HL-60 (cell line): ENCODE results near the gene ORAI3.
A peak's percentile ranks its signal among the peaks of the same experiment; 100 is the strongest.
"Not testable (repeated sequence)": the region's sequence is repeated elsewhere in the genome, so short reads cannot be mapped to it uniquely, and the experiment has no call there.

Source experiments
- DNase-seq, 2 experiments: peaks; one replicate each; pipeline ENCODE4 v3.0.0-alpha.2; 2010 to 2020; ENCODE audit warnings: low read depth in 1 of 2, low spot score in 1 of 2
- H3K27ac ChIP-seq: fragments of 250-450 bp; sonication (Bioruptor Pico); replicated peaks from 2 replicates; pipeline ENCODE4 v1.5.1; 2020; ENCODE audit warnings: mild to moderate bottlenecking, moderate library complexity
- H3K27me3 ChIP-seq: fragments of 250-450 bp; sonication (Bioruptor Pico); 2 replicates; pipeline ENCODE4 v1.5.1; 2021; ENCODE audit warnings: mild to moderate bottlenecking, moderate library complexity; ENCODE audit not compliant: insufficient read depth, poor library complexity, severe bottlenecking
- H3K4me3 ChIP-seq: replicated peaks from 2 replicates; pipeline ENCODE4 v1.5.1; 2011; ENCODE audit warnings: mild to moderate bottlenecking, control low read depth, low read length; ENCODE audit not compliant: insufficient read depth
- GABPA ChIP-seq: IDR thresholded peaks from 2 replicates; pipeline ENCODE4 v1.6.1; 2012; ENCODE audit warnings: low read depth
- POLR2AphosphoS5 ChIP-seq: IDR thresholded peaks from 2 replicates; pipeline ENCODE4 v1.6.1; 2012; ENCODE audit warnings: low read depth
- REST ChIP-seq: IDR thresholded peaks from 2 replicates; pipeline ENCODE4 v1.6.1; 2012; ENCODE audit warnings: low read depth; ENCODE audit not compliant: insufficient replicate concordance
- SPI1 ChIP-seq: IDR thresholded peaks from 2 replicates; pipeline ENCODE4 v1.6.1; 2012; ENCODE audit warnings: low read depth, mild to moderate bottlenecking, borderline replicate concordance
- TF ChIP-seq, protein P1 (sequence below): IDR thresholded peaks from one replicate; pipeline ENCODE4 v1.5.1; 2011; ENCODE audit warnings: low read length, control low read depth, inconsistent platforms; ENCODE audit not compliant: insufficient read depth

The ORAI3 gene

DNA sequence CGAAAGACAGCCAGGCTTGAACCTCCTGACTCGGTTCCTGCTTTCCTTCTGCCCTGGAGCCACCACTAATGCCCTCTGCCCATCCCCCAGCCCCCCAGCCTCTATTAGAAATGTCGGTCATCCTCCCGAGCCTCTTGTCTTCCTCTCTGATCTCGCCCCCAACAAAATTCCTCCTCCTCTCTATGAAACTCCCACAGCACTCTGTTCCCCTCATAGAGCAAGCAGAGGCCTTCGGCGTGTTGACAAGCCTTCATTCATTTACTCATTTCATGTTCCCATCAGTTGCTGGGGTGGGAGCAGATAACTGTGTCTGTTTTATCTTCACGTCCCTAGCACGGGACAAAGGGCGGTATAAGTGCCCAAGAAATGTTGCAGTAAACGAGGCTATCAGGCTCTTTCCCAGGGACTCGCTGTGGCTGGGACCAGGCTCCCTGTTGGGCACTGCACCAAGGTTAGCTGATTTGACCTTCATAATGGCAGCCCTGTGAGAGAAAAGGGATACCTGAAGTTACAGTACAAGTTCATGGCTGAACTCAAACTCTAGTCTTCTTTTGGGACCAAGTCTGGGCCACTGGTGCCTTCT, 17.7 kb upstream of the ORAI3 start:
- Histone ChIP-seq H3K4me3 (no peak overlapping the region), H3K27me3 (no peaks in the 10 kb centered on the region), H3K27ac (no peak overlapping the region)
- DNase-seq = no peak
- no peak for TF ChIP-seq GABPA
- TF ChIP-seq SPI1 = no peak
- TF ChIP-seq, protein P1, sequence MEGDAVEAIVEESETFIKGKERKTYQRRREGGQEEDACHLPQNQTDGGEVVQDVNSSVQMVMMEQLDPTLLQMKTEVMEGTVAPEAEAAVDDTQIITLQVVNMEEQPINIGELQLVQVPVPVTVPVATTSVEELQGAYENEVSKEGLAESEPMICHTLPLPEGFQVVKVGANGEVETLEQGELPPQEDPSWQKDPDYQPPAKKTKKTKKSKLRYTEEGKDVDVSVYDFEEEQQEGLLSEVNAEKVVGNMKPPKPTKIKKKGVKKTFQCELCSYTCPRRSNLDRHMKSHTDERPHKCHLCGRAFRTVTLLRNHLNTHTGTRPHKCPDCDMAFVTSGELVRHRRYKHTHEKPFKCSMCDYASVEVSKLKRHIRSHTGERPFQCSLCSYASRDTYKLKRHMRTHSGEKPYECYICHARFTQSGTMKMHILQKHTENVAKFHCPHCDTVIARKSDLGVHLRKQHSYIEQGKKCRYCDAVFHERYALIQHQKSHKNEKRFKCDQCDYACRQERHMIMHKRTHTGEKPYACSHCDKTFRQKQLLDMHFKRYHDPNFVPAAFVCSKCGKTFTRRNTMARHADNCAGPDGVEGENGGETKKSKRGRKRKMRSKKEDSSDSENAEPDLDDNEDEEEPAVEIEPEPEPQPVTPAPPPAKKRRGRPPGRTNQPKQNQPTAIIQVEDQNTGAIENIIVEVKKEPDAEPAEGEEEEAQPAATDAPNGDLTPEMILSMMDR = no peak
- TF ChIP-seq REST = no peak
- no peak for TF ChIP-seq POLR2AphosphoS5

DNA sequence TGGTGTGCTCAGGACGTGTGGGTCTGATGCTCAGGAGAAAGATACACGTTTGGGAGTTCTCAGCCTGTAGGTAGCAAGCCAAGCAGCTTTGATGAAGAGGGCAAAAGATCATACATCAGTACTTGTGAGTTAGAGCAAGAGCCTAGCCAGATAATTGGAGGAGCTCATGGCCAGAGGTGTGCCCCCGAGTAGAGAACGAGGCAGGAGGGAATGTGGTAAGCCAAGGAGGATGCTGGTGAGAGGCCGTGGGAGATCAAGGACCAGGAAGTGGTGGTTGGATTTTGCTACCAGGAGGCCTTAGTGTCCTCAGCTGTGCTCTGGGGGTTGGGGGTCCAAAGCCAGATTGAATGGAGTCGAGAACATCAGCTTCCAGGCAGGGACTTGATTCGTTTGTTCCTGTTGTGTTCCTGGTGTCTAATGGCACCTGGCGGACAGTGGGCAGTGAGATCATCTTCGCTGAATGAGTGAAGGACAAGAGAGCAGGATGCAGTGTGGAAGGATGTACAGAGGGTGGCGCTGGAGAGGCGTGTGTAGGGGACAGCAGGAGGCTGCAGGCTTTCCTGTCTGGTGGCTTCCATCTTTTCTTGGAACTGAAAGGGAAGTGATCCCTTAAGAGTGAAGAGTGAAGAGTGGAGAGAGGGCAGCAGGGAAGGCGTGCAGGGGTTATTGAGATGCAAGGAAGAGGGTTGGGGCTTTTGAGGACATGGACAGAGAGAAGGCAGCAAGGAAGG, 13.9 kb upstream of the ORAI3 start:
- DNase-seq = peak; percentile 64 to 73
- no peak overlapping the region for H3K4me3 ChIP-seq
- no peaks in the 10 kb centered on the region for H3K27me3 ChIP-seq
- TF ChIP-seq, protein P1 = peak; percentile 70
- TF ChIP-seq SPI1 (no peak), REST (no peak), POLR2AphosphoS5 (no peak), GABPA (no peak)
- H3K27ac ChIP-seq = no peak overlapping the region

DNA sequence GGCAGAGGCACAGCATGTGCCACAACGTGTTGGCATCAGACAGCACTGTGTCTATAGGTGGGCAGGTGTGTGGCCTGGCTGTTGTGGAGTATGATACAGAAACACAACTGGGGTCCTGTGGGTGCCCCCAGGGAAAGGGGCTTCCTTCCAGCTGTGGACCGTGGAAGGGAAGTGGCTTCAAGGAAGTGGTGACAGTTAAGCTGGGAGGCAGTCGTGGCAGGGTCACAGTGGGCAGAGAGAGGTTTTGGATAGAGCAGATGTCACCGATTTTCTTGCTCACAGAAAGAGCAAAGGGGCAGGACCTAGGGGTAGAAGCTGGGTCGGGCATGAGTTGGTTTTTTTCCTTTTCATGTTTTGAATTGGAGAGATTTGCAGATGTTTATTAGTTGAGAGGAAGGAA, 11.2 kb upstream of the ORAI3 start:
- H3K4me3 ChIP-seq = no peak overlapping the region
- TF ChIP-seq REST = no peak
- TF ChIP-seq SPI1 = peak; percentile 50; the same call in 1 of the 2 replicates
- TF ChIP-seq POLR2AphosphoS5 = 0 out of 2 replicates have a peak, but pooled peaks have one; percentile 48
- H3K27me3 ChIP-seq = no peaks in the 10 kb centered on the region
- H3K27ac ChIP-seq = peak overlapping the region; percentile 34
- peak in 1 of 2 experiments; percentile 42 for DNase-seq

GRCh38 chr16:30939571-30939970, 9.3 kb upstream of the ORAI3 start:
- H3K4me3 ChIP-seq, H3K27ac ChIP-seq, DNase-seq, H3K27me3 ChIP-seq: not testable (repeated sequence)
